Naive B cell (primary cell): Measurements from ENCODE around the gene DNAJB8. TPM values are rescaled to one million over a fixed set of nuclear protein-coding genes. Genes with fewer than 3 reads are reported as not detected.

Experiments used
- ATAC-seq, 2 donors: fragments of 150-1000 bp; cut with Tn5 transposase; 2 replicates each; pipeline ENCODE4 v1.10.0; 2021; ENCODE audit warnings: low read depth in 2 of 2, mild to moderate bottlenecking in 2 of 2, moderate library complexity in 2 of 2
- DNase-seq: peaks from one replicate; pipeline ENCODE4 v3.0.0; 2022
- H3K27ac Mint-ChIP-seq, 6 donors: one replicate each; pipeline ENCODE4 v1.8.0; 2020 to 2022; ENCODE audit warnings: mild to moderate bottlenecking in 6 of 6, mixed read lengths in 6 of 6, moderate library complexity in 5 of 6, inconsistent platforms in 2 of 6
- H3K27me3 Mint-ChIP-seq, 3 donors: one replicate each; pipeline ENCODE4 v1.8.0; 2021 to 2022; ENCODE audit warnings: mixed read lengths in 3 of 3, mild to moderate bottlenecking in 1 of 3
- H3K36me3 Mint-ChIP-seq, 2 donors: one replicate each; pipeline ENCODE4 v1.8.0; 2020 to 2022; ENCODE audit warnings: mixed read lengths in 2 of 2, inconsistent platforms in 1 of 2, mild to moderate bottlenecking in 1 of 2
- H3K4me1 Mint-ChIP-seq, 3 donors: one replicate each; pipeline ENCODE4 v1.8.0; 2020 to 2022; ENCODE audit warnings: mixed read lengths in 3 of 3, inconsistent platforms in 1 of 3, mild to moderate bottlenecking in 1 of 3, moderate library complexity in 1 of 3
- H3K4me3 Mint-ChIP-seq, 8 donors: one replicate each; pipeline ENCODE4 v1.8.0; 2020 to 2022; ENCODE audit warnings: mild to moderate bottlenecking in 8 of 8, mixed read lengths in 8 of 8, moderate library complexity in 8 of 8, inconsistent platforms in 2 of 8
- H3K9me3 Mint-ChIP-seq, 7 donors: one replicate each; pipeline ENCODE4 v1.8.0; 2020 to 2022; ENCODE audit warnings: mixed read lengths in 7 of 7, mild to moderate bottlenecking in 5 of 7, inconsistent platforms in 2 of 7, moderate library complexity in 1 of 7
- polyA plus RNA-seq, 6 donors: library from polyadenylated mRNA; unstranded; fragments of 300-500 nt; fragmentation: Illumina TruSeq; gene quantifications; one replicate each; pipeline ENCODE4 v1.2.3, GENCODE V29; 2021; ENCODE audit warnings: low read depth in 6 of 6

Gene DNAJB8
- polyA plus RNA-seq, 6 donors from 2014 or later = not detected

DNA sequence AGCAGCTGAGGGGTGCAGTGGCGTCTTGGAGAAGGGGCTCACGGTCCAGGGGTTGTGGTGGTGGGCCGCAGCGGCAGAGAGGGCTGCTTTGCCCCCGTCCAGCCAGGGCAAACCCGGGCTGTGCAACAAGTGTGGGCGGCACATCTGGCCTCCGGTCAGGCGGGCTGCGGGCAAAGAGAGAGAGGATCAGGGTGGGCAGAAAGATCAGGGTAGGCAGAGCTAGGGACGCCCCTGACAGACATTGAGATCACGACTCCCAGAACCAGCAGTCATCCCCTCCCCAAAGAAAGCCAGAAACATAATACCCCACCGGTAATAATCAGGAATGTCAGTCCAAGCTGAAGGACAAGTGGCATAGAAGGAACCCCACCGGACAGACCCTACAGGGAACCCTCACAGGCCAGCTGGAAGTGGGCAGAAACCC is 19.5 kb upstream of the DNAJB8 start:
- Mint-ChIP-seq H3K27ac (peak overlapping the region in 1 of 6 donors; percentile 87), H3K9me3 (peaks cover 0 to 2% (median 0%) of the 10 kb centered on the region in 7 donors), H3K27me3 (peaks cover 50 to 93% (median 87%) of the 10 kb centered on the region in 3 donors), H3K4me3 (peak overlapping the region; percentile 77 to 92 (median 84)), H3K4me1 (peaks cover 40 to 55% (median 45%) of the 10 kb centered on the region in 3 donors), H3K36me3 (no peaks in the 10 kb centered on the region)
- DNase-seq = no peak
- ATAC-seq = no peak

- Mint-ChIP-seq H3K36me3 (no peaks in the 10 kb centered on the region), H3K4me3 (peak overlapping the region in 5 of 8 donors; percentile 44 to 82 (median 80)), H3K4me1 (peaks cover 40 to 55% (median 40%) of the 10 kb centered on the region in 3 donors), H3K9me3 (peaks cover 0 to 2% (median 0%) of the 10 kb centered on the region in 7 donors), H3K27me3 (peaks cover 49 to 93% (median 93%) of the 10 kb centered on the region in 3 donors), H3K27ac (peak overlapping the region in 1 of 6 donors; percentile 87)
- ATAC-seq = no peak
- no peak for DNase-seq
These were observed 18.9 kb upstream of the DNAJB8 start for GRCh38 chr3:128485282-128486204.

- no peaks in the 10 kb centered on the region for H3K36me3 Mint-ChIP-seq
- peaks cover 49 to 94% (median 93%) of the 10 kb centered on the region in 3 donors for H3K27me3 Mint-ChIP-seq
- peaks cover 0 to 2% (median 0%) of the 10 kb centered on the region in 7 donors for H3K9me3 Mint-ChIP-seq
- DNase-seq (no peak), ATAC-seq (no peak)
- H3K4me3 Mint-ChIP-seq = peak overlapping the region in 5 of 8 donors; percentile 25 to 80 (median 64)
- H3K4me1 Mint-ChIP-seq = peaks cover 34 to 48% (median 34%) of the 10 kb centered on the region in 3 donors
- no peak overlapping the region for H3K27ac Mint-ChIP-seq
These were observed 18.0 kb upstream of the DNAJB8 start for GRCh38 chr3:128484404-128485281.

- Mint-ChIP-seq H3K4me1 (peaks cover 32 to 46% (median 34%) of the 10 kb centered on the region in 3 donors), H3K9me3 (peaks cover 0 to 2% (median 0%) of the 10 kb centered on the region in 7 donors), H3K27ac (peak overlapping the region in 2 of 6 donors; percentile 4 to 63), H3K27me3 (peaks cover 49 to 97% (median 93%) of the 10 kb centered on the region in 3 donors), H3K4me3 (peak overlapping the region in 6 of 8 donors; percentile 37 to 76 (median 61)), H3K36me3 (no peaks in the 10 kb centered on the region)
- no peak for ATAC-seq
- DNase-seq = no peak
These were observed 17.1 kb upstream of the DNAJB8 start for GRCh38 chr3:128483657-128484403.

DNA sequence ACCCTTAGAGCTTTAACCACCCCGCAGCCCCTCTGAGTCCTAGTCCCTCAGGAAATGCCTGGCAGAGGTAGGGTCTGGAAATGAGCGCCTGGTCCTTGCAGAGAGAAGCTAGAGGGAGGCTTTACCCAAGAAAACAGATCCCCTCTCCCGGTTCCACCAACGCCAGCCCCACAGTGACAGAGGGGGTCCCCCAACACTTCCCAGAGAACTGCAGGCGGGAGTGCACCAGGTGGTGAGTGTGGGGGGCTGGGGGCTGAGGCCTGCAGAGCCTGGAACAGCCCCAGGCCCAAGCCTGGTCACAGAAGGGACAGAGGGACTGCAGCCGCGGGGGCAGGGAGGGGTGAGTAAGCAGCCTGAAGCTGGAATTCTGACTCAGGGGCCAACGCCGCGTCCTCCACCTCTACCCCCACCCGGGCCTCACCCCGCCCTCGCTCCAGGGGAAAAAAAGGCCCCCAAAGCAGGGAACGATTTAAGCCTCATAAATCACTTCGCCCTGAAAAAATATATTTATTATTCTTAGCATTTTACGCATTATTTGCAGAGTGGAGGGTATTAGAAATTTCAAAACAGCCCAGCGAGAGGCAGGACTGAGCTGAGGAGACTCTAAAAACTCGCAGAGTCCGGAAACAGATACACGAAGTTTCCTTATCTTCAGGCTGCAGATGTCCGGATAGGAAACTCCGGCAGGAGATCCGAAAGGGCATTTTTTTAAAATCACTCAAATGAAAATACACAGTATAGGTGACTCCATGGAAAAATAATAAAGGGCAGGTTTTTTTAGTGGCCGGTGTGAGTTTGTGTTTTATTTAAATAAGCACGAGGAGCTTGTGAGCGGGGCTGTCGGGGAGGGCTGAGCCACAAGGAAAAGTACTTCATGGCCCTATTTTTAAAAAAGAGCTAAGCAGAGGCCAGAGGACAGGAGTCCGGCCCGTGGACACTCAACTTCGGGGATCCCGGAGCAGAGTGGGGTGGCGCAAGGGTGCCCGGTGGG is 16.3 kb upstream of the DNAJB8 start:
- H3K4me3 Mint-ChIP-seq = peak overlapping the region; percentile 37 to 90 (median 60)
- ATAC-seq (peak in 1 of 2 donors; percentile 32), DNase-seq (no peak)
- peaks cover 28 to 37% (median 31%) of the 10 kb centered on the region in 3 donors for H3K4me1 Mint-ChIP-seq
- peaks cover 0 to 2% (median 0%) of the 10 kb centered on the region in 7 donors for H3K9me3 Mint-ChIP-seq
- peaks cover 58 to 97% (median 94%) of the 10 kb centered on the region in 3 donors for H3K27me3 Mint-ChIP-seq
- H3K36me3 Mint-ChIP-seq = no peaks in the 10 kb centered on the region
- H3K27ac Mint-ChIP-seq = peak overlapping the region in 1 of 6 donors; percentile 63

DNA sequence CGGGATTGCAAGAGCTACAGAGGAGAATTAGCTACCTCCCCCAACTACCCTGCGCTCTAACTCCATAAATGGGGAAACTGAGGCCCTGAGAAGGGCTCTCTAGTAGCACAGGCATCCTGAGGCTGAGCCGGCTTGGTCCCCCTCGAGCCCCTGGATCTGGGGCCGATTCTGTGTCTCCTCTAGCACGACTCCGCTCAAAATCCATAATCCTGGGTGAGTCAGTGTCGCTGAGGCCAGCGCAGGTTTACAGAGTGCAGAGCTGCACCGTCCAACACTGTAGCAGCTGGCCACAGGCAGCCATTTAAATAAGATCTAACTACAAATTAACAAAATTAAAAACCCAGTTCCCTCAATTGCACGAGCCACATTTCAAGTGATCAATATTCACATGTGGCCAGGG is 15.5 kb upstream of the DNAJB8 start:
- no peak for ATAC-seq
- H3K27ac Mint-ChIP-seq = no peak overlapping the region

GRCh38 chr3:128481438-128481942 is 14.8 kb upstream of the DNAJB8 start:
- DNase-seq (no peak), ATAC-seq (no peak)
- Mint-ChIP-seq H3K27me3 (peaks cover 53 to 99% (median 90%) of the 10 kb centered on the region in 3 donors), H3K36me3 (no peaks in the 10 kb centered on the region), H3K4me3 (peak overlapping the region in 1 of 8 donors; percentile 1), H3K27ac (no peak overlapping the region), H3K4me1 (peaks cover 20 to 24% (median 24%) of the 10 kb centered on the region in 3 donors), H3K9me3 (peaks cover 0 to 2% (median 0%) of the 10 kb centered on the region in 7 donors)

More for the DNA sequence above, 15.5 kb upstream of the DNAJB8 start:
- no peak for DNase-seq
- Mint-ChIP-seq H3K27me3 (peaks cover 54 to 99% (median 94%) of the 10 kb centered on the region in 3 donors), H3K4me1 (peaks cover 23 to 30% (median 28%) of the 10 kb centered on the region in 3 donors), H3K4me3 (peak overlapping the region in 3 of 8 donors; percentile 19 to 36 (median 32)), H3K36me3 (no peaks in the 10 kb centered on the region), H3K9me3 (peaks cover 0 to 2% (median 0%) of the 10 kb centered on the region in 7 donors)

DNA sequence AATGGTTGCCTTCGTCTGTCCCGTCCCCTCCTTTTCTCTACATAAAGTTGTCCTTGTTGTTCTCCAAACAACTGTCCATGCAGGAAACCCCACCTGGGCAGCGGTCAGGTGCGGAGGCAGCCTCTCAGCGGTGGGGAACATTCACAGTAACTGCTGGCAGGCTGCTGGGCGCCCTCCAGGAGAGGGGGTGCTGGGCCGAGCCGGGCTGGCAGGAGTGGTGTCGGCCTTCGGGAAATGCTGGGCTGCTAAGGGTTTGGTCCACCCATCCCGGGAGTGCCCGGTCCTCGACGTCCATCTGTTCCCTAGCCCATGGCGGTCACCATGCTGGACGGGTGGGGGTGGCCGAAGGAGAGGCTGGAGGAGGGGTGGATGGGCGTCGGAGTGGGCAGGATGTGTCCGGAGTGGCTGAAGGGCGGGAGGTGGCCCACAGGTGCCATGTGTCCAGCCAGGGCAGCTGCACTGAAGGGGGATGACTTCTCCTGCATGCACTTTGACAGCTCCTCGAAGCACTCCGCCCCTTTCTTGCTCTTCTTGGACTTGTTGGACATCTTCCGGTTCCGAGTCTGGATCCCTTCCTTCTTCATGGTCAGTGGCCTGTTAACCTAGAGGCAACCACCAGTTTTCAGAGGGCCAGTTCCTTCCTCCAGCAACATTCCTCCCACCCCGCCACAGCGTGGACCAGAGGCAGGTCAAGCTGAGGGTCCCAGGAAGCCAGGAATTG is 14.2 kb upstream of the DNAJB8 start:
- H3K36me3 Mint-ChIP-seq = no peaks in the 10 kb centered on the region
- peaks cover 48 to 92% (median 87%) of the 10 kb centered on the region in 3 donors for H3K27me3 Mint-ChIP-seq
- H3K9me3 Mint-ChIP-seq = no peaks in the 10 kb centered on the region
- no peak overlapping the region for H3K27ac Mint-ChIP-seq
- DNase-seq (no peak), ATAC-seq (no peak)
- H3K4me3 Mint-ChIP-seq = peak overlapping the region in 1 of 8 donors; percentile 1
- peaks cover 16 to 20% (median 19%) of the 10 kb centered on the region in 3 donors for H3K4me1 Mint-ChIP-seq

DNA sequence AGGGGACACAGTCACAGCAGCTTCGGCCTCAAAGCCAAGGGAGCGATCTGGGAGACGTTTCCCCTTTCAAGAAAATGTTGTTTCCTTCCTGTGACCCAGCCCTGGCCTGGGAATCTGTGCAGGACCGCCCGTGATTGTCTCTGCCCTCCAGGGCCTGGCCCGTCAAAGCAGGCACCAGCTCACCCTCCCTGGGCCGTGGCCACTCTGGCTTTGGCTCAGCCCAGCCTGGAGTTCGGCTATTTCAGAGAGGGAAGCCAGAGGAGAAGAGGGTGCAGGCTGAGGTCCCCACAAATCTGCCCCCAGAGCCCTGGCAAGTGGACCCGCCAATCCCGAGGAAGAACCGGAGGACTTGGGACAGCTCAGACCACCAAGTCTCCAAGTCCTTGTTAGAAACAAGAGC is 13.6 kb upstream of the DNAJB8 start:
- H3K36me3 Mint-ChIP-seq = no peaks in the 10 kb centered on the region
- H3K4me1 Mint-ChIP-seq = peaks cover 16 to 20% (median 19%) of the 10 kb centered on the region in 3 donors
- no peak for DNase-seq
- ATAC-seq = no peak
- no peak overlapping the region for H3K4me3 Mint-ChIP-seq
- H3K27ac Mint-ChIP-seq = peak overlapping the region in 1 of 6 donors; percentile 65
- peaks cover 42 to 89% (median 87%) of the 10 kb centered on the region in 3 donors for H3K27me3 Mint-ChIP-seq
- H3K9me3 Mint-ChIP-seq = no peaks in the 10 kb centered on the region

GRCh38 chr3:128479558-128480086 is 12.9 kb upstream of the DNAJB8 start:
- peaks cover 16 to 20% (median 19%) of the 10 kb centered on the region in 3 donors for H3K4me1 Mint-ChIP-seq
- H3K27me3 Mint-ChIP-seq = peaks cover 36 to 87% (median 87%) of the 10 kb centered on the region in 3 donors
- H3K4me3 Mint-ChIP-seq = peak overlapping the region in 1 of 8 donors; percentile 9
- DNase-seq = no peak
- ATAC-seq = no peak
- H3K36me3 Mint-ChIP-seq = no peaks in the 10 kb centered on the region
- no peak overlapping the region for H3K27ac Mint-ChIP-seq
- H3K9me3 Mint-ChIP-seq = no peaks in the 10 kb centered on the region
